ENCODE data around the gene PRKAA1.

DNA sequence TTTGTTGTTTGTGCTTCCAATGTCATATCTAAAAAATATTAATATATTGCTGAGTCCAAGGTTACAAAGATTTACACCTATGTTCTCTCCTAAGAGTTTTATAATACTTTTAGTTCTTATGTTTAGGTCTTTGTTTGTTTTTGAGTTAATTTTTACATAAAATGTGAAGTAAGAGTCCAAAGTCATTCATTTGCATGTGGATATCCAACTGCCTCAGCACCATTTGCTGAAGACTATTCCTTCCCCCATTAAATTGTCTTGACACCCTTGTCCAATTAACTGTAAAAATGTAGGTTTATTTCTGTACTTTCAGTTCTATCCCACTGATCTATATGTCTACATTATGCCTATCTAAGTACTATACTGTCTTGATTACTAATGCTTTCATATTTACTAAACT lies 78.1 kb downstream of the PRKAA1 start:
- TF ChIP-seq, protein P1, sequence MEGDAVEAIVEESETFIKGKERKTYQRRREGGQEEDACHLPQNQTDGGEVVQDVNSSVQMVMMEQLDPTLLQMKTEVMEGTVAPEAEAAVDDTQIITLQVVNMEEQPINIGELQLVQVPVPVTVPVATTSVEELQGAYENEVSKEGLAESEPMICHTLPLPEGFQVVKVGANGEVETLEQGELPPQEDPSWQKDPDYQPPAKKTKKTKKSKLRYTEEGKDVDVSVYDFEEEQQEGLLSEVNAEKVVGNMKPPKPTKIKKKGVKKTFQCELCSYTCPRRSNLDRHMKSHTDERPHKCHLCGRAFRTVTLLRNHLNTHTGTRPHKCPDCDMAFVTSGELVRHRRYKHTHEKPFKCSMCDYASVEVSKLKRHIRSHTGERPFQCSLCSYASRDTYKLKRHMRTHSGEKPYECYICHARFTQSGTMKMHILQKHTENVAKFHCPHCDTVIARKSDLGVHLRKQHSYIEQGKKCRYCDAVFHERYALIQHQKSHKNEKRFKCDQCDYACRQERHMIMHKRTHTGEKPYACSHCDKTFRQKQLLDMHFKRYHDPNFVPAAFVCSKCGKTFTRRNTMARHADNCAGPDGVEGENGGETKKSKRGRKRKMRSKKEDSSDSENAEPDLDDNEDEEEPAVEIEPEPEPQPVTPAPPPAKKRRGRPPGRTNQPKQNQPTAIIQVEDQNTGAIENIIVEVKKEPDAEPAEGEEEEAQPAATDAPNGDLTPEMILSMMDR (IDR thresholded peaks at IDR 0.05), result no peak
- TF ChIP-seq POLR2A (IDR thresholded peaks at IDR 0.05), result no peak

Data from Peyer's patch (tissue), 4 donors.